SK-N-MC (cell line): ENCODE data around the gene UNC5C.

Experiments
- DNase-seq: peaks from one replicate; pipeline ENCODE4 v3.0.0-alpha.2; 2011; ENCODE audit warnings: low read depth, low spot score
- H3K27ac ChIP-seq: fragments of 200-600 bp; sonication (generic); 2 replicates; pipeline ENCODE4 v1.5.1; 2016; ENCODE audit warnings: mixed run types
- H3K36me3 ChIP-seq: fragments of 200-600 bp; sonication (generic); 2 replicates; pipeline ENCODE4 v1.6.1; 2017; ENCODE audit warnings: antibody characterized with exemption, low read length, mixed read lengths; ENCODE audit not compliant: insufficient read depth
- H3K4me3 ChIP-seq: fragments of 200-600 bp; sonication (generic); 2 replicates; pipeline ENCODE4 v1.5.1; 2016
- H3K9ac ChIP-seq: fragments of 200-600 bp; sonication (generic); 2 replicates; pipeline ENCODE4 v1.8.0; 2017; ENCODE audit warnings: mixed run types, mixed read lengths; ENCODE audit not compliant: insufficient read length
- H3K9me3 ChIP-seq: fragments of 200-600 bp; sonication (generic); 2 replicates; pipeline ENCODE4 v1.6.1; 2017; ENCODE audit warnings: low read depth, mild to moderate bottlenecking, antibody characterized with exemption, low read length, moderate library complexity, mixed read lengths
- EZH2 ChIP-seq: fragments of 200-600 bp; sonication (generic); IDR thresholded peaks from one replicate; pipeline ENCODE4 v1.6.1; 2017; ENCODE audit warnings: antibody characterized with exemption
- FOXP2 ChIP-seq: optimal IDR thresholded peaks from 2 replicates; pipeline ENCODE3; 2011; ENCODE audit warnings: mild to moderate bottlenecking, moderate library complexity; ENCODE audit not compliant: insufficient read depth; ENCODE audit errors: extremely low read length, control extremely low read depth
- POLR2AphosphoS5 ChIP-seq: IDR thresholded peaks from 2 replicates; pipeline ENCODE4 v1.6.1; 2012; ENCODE audit warnings: mild to moderate bottlenecking, low read depth, low read length, borderline replicate concordance

The UNC5C gene

GRCh38 chr4:95225849-95226248 is 322.9 kb downstream of the UNC5C start:
- no peak overlapping the region for H3K4me3 ChIP-seq
- DNase-seq, result no peak
- H3K9me3 ChIP-seq, result no peaks in the 10 kb centered on the region
- H3K9ac ChIP-seq, result no peak overlapping the region
- H3K27ac ChIP-seq, result no peak overlapping the region; the same call in 1 of the 2 replicates
- H3K36me3 ChIP-seq, result no peaks in the 10 kb centered on the region
- no peak for TF ChIP-seq EZH2
- no peak for TF ChIP-seq FOXP2
- no peak for TF ChIP-seq POLR2AphosphoS5

- H3K9ac ChIP-seq, result no peak overlapping the region
- no peak for DNase-seq
- no peak for TF ChIP-seq FOXP2
- no peak for TF ChIP-seq POLR2AphosphoS5
- TF ChIP-seq EZH2, result no peak
- no peaks in the 10 kb centered on the region for H3K9me3 ChIP-seq
- H3K27ac ChIP-seq, result no peak overlapping the region
- no peak overlapping the region for H3K4me3 ChIP-seq
- no peaks in the 10 kb centered on the region for H3K36me3 ChIP-seq
Observed at GRCh38 chr4:95224402-95224801, 324.4 kb downstream of the UNC5C start.

GRCh38 chr4:95220205-95221175 is 328.3 kb downstream of the UNC5C start:
- Histone ChIP-seq H3K9me3 (no peaks in the 10 kb centered on the region), H3K9ac (no peak overlapping the region), H3K27ac (no peak overlapping the region), H3K4me3 (no peak overlapping the region), H3K36me3 (no peaks in the 10 kb centered on the region)
- DNase-seq, result no peak
- TF ChIP-seq EZH2 (no peak), FOXP2 (no peak), POLR2AphosphoS5 (no peak)

- Histone ChIP-seq H3K9ac (no peak overlapping the region), H3K27ac (no peak overlapping the region), H3K4me3 (no peak overlapping the region), H3K9me3 (no peaks in the 10 kb centered on the region), H3K36me3 (no peaks in the 10 kb centered on the region)
- no peak for DNase-seq
- TF ChIP-seq FOXP2, result no peak
- TF ChIP-seq EZH2, result no peak
- TF ChIP-seq POLR2AphosphoS5, result no peak
Observed at GRCh38 chr4:95219109-95219508, 329.7 kb downstream of the UNC5C start.

- no peak overlapping the region for H3K27ac ChIP-seq
- no peak for DNase-seq
Observed at GRCh38 chr4:95217197-95217596, 331.6 kb downstream of the UNC5C start.

GRCh38 chr4:95216636-95217035 is 332.1 kb downstream of the UNC5C start:
- TF ChIP-seq EZH2 (no peak), POLR2AphosphoS5 (no peak), FOXP2 (no peak)
- no peaks in the 10 kb centered on the region for H3K36me3 ChIP-seq
- H3K4me3 ChIP-seq, result peak overlapping the region; percentile 47
- no peak overlapping the region for H3K9ac ChIP-seq
- H3K9me3 ChIP-seq, result no peaks in the 10 kb centered on the region
- H3K27ac ChIP-seq, result peak overlapping the region; percentile 60; the same call in 1 of the 2 replicates
- no peak for DNase-seq

More at GRCh38 chr4:95217197-95217596, 331.6 kb downstream of the UNC5C start:
- no peaks in the 10 kb centered on the region for H3K36me3 ChIP-seq
- no peak for TF ChIP-seq EZH2
- no peak for TF ChIP-seq FOXP2
- no peak for TF ChIP-seq POLR2AphosphoS5
- no peak overlapping the region for H3K4me3 ChIP-seq
- no peak overlapping the region for H3K9ac ChIP-seq
- no peaks in the 10 kb centered on the region for H3K9me3 ChIP-seq

GRCh38 chr4:95215991-95216605 is 332.7 kb downstream of the UNC5C start:
- H3K36me3 ChIP-seq, result no peaks in the 10 kb centered on the region
- H3K4me3 ChIP-seq, result peak overlapping the region; percentile 47
- peak; percentile 40 for DNase-seq
- no peaks in the 10 kb centered on the region for H3K9me3 ChIP-seq
- H3K9ac ChIP-seq, result peak overlapping the region; percentile 14
- H3K27ac ChIP-seq, result peak overlapping the region; percentile 60
- no peak for TF ChIP-seq POLR2AphosphoS5

GRCh38 chr4:95215043-95215442 is 333.7 kb downstream of the UNC5C start:
- Histone ChIP-seq H3K27ac (no peak overlapping the region), H3K36me3 (no peaks in the 10 kb centered on the region), H3K4me3 (no peak overlapping the region), H3K9ac (no peak overlapping the region), H3K9me3 (no peaks in the 10 kb centered on the region)
- no peak for TF ChIP-seq POLR2AphosphoS5
- no peak for TF ChIP-seq FOXP2
- TF ChIP-seq EZH2, result no peak
- DNase-seq, result no peak
